Muscle of back (tissue), 11 donors: ENCODE results near the gene TMEM165. TPM values are rescaled to one million over a fixed set of nuclear protein-coding genes. Genes with fewer than 3 reads are reported as not detected.
A peak's percentile ranks its signal among the peaks of the same experiment; 100 is the strongest.

Experiments used
- DNase-seq, 3 donors: peaks; one replicate each; pipeline versions ENCODE4 v3.0.0 to v3.0.0-alpha.2; 2013
- polyA plus RNA-seq, 10 donors: library from polyadenylated mRNA; unstranded; fragments of 120-200 nt; gene quantifications; one replicate each; pipeline ENCODE4 v1.2.1, GENCODE V29; 2013; ENCODE audit not compliant: insufficient read length in 10 of 10

The TMEM165 gene
- polyA plus RNA-seq, 10 donors, result 38.1 to 64.1 (median 45.9) TPM

DNA sequence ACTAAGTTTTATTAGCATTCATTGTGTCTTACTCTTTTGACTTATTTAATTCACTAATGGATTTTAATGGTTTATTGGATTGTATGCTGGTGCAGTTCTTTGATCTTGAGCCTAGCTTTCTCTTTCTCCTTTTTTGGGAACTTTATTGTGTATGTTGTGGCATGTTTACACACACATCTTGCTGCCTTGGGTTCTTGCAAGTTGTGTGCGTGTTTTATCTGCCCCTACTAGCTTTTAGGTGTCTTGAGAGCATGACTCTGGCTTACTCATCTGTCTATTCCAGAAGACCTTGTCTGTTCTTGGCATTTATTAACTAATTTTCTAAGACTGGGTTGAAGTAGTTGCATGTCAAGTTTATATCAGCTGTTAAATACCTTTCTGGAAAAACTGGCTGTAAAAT is 2.7 kb downstream of the TMEM165 start:
- DNase-seq, result no peak

DNA sequence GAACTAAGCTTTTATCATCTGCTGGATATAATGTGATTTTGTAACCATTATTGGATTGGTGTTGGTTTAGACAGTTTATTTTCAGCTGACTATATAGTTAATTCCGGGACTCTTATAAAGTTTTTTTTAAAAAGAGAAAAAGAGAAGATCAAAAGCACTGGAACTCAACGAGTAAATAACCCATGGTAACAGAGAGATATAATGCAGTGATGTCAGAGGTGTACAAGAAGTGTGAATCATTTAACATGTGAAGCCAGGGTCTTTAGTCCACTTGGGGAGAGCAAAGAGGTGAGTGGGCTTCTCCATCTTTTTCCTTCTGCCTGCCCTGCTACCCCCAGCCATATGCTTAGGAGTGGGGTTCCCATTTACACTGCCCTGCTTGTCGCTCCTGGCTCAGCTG is 3.2 kb downstream of the TMEM165 start:
- DNase-seq, result no peak

DNA sequence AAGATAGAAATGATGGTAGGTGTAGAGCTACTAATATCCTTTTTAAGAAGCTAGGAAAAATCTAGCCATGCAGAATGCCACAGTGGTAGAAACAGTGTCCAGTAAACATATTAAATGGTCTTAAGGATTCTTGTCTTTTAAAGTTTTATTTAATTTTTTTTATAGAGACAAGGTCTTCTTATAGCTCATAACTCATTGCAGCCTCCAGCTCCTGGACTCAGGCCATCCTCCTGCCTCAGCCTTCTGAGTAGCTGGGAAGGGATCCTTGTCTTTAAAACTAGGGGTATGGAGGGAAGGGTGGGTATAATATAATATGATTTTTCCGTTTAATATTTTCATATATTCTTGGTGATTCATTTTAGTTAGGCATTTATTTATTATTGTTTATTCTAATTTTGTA is 3.8 kb downstream of the TMEM165 start:
- no peak for DNase-seq

DNA sequence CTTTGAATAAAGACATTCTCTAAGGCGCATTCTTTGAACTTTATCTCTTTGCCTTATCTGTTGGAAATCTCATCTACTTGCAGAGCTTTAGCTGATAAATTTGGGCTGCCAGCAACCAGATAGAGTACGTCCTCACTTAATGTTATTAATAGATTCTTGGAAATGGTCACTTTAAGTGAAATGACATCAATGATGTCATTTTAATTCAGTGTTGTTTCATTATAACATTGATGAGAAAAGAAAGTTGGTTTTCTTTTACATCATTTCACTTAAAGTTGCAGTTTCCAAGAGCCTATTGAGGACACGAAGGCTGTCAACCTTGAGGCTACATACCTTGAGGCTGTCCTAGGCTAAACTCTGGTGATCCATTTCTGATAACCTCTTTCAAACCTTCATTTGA is 9.3 kb downstream of the TMEM165 start:
- no peak for DNase-seq

DNA sequence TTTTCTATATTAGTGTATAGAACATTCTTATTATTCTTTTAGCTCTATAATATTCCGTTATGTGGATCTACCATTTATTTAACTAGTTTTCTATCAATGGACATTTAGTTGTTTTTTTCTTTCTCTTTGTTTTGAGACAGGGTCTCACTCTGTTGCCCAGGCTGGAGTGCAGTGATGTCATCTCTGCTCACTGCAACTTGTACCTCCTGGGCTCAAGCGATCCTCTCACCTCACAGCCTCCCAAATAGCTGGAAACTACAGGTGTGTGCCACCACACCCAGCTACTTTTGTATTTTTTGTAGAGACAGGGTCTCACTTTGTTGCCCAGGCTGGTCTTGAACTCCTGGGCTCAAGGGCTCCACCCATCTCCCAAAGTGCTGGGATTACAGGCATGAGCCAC is 10.8 kb downstream of the TMEM165 start:
- no peak for DNase-seq

DNA sequence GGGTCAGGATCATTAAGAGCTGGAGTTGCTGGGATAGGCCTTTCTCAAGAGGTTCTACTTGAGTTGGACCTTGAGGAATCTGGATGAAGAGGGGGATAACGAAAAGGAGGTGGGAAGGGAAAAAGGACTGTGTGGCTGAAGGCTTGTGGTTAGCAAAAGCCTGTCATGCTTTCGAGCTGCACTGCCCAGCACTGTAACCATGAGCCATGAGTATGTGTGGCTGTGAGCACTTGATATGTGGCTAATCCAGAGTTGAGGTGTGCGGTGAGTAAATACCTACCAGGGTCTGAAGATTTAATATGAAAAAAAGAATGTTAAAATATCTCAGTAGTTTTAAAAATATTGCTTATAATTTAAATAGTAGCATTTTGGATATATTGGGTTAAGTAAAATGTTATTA is 11.4 kb downstream of the TMEM165 start:
- no peak for DNase-seq

DNA sequence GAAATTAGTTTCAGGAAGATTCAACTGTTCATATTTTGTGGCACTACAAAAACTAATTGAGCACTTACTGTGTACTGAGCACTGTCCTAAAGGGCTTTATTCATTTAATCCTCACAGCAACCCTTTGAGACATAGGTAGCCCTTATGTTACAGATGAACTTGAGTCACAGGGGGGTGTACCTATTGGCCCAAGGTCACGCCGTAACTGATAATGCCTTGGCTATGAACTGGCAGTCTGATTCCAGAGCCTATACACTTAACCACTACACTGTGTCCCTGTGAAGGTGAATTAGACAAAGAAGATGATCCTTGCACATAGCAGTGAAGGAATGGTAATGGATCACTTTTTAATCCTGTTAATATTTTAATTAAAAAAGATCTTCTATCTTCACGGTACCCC is 12.0 kb downstream of the TMEM165 start:
- DNase-seq, result no peak

DNA sequence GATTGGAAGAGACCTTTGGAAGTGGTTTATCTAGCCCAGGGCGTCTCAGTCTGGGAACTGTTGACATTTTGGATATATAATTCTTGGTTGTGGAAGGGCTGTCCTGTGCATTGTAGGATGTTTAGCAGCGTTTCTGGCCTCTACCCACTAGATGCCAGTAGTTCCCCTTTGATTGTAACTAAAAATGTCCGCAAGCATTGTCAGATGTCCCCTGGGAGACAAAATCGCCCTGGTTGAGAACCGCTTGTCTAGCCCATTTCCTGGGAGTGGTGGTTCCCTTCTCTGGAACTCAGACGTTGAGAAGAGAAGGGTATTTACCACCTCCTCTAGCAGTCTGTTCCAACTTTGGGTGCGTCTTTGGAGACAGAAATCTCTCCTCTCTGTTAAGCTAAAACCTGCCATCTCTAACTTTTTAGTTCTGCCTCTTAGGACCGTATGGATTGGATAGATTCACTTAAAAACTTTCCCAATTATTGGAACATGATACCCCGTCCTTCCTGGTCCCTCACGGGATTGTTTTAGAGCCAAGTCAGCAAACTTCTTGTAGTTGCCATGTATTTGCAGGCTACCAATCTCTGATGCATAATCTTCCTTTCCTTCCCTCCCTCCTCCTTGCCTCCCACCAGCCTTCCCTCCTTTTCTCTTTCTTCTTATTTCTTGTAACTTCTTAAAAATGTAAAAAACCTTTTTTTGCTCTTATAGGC is 13.9 kb downstream of the TMEM165 start:
- DNase-seq, result peak; percentile 17 to 39 (median 22)

DNA sequence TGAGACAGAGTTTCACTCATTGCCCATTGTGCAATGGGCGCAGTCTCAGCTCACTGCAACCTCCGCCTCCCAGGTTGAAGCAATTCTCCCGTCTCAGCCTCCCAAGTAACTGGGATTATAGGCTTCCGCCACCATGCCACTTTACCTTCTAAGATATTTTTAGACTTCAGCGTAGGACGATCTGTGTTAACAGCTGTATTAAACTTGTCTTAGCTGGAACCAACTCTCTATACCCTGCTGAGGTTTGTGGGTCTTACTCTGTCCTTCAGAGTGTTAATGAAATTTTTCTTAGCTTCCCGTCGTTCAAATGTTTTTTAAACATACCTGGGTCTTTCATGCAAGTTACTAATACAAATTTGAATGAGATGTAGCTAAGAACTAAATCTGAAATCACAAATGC is 14.7 kb downstream of the TMEM165 start:
- DNase-seq, result no peak

DNA sequence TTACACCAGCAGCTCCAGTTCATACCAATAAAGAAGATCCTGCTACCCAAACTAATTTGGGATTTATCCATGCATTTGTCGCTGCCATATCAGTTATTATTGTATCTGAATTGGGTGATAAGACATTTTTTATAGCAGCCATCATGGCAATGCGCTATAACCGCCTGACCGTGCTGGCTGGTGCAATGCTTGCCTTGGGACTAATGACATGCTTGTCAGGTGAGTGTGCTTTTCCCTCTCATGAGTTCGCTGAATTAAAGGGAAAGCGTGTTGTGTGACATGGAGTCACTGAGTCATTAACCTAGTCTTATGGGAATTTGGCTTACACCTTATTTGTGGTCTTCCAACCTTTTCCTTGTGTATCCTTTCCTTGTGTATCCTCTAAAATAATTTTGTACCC is 15.9 kb downstream of the TMEM165 start:
- DNase-seq, result no peak

DNA sequence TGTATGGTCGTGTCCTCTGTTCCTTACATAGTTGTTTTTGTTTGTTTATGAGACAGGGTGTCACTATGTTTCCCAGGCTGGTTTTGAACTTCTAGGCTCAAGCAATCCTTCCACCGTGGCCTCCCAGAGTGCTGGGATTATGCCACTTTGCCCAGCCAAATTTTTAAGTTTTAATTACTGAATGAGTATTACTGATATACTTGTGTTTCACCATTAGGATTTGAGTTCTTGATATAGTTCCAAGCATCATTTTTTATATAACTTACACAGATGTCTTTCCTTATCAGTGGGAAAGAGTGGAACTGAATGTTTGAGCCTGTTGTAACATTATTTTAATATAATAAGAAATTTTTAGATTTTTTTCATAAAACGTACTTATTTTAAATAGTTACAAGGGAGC is 20.4 kb downstream of the TMEM165 start:
- DNase-seq, result no peak

DNA sequence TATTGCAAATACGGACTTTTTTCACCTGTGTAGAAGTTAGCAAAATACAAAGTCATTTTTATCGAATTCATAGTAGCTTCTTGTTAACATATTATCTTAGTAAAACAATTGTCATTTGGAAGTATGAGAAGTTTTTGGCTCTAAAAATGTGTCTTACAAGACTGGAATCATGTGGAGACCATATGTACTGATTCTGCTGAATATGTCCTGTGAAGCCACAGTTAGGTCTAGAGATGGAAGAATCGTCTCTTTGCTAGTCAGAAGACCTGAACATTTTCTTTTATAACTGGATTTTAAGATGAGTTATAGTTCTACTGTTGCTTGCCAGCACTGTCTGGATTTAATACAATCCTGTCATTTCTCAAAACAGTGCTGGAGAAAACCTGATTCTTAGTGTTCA is 29.0 kb downstream of the TMEM165 start:
- DNase-seq, result peak in 1 of 3 donors; percentile 12

DNA sequence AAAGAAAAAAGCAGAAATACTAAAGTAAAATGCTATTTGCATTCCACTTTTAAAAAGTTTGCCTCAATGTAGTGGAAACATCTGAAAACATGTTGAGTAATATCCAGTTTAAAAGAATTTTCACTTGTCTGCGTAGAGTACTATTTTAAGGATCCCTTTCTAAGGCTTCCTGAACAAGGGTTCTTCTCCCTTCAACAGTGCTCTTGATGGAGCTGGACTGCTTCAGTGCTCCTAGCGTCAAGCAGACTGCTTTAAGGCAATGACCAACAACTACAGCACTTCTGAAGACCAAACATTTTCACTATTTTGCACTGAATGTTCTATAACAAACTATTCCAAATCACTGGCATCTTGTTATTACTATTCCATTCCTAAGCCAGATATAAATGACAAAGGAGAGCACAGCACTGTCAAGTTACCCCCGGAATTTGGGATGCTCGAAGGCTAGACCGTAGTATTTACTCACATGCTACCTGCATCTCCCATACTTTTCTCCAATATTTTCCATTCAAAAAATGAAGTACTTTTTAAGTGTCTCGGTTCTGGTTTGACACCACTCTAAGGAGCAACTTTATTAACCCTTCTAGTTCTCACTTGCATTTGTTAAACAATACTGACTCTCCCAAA is 36.1 kb downstream of the TMEM165 start:
- DNase-seq, result no peak

DNA sequence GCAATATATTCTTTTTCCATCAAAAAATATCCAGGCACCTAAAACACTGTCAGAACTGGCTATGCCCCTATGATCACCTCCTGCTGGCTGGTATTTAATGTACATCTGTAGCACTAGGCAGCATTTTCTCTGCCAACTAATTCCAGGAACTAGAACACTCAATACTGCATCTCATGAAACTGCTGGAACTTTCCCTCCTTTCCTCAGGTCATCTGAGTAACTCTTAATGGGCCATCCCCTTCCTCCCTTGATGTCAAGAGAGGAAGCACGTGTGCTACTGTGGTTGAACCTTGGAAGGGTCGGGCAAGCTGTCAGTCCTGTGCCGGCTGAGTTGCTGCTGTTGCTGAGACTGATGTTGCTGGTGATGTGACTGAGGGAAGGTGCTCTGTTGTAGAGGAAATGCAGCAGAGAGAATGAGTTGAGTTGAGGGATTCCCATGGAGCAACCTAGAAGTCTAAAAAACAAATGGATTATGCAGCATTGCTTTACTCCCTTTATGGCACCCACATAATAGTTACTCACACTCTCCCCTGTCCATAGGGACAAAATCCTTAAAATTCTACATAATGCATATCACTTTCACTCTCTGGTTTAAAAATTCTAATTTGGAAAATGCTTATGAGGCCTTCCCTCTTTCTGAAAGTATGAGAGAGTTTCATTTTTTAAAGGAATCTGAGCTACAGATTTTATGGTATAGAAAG is 39.5 kb downstream of the TMEM165 start:
- peak in 1 of 3 donors; percentile 7 for DNase-seq

DNA sequence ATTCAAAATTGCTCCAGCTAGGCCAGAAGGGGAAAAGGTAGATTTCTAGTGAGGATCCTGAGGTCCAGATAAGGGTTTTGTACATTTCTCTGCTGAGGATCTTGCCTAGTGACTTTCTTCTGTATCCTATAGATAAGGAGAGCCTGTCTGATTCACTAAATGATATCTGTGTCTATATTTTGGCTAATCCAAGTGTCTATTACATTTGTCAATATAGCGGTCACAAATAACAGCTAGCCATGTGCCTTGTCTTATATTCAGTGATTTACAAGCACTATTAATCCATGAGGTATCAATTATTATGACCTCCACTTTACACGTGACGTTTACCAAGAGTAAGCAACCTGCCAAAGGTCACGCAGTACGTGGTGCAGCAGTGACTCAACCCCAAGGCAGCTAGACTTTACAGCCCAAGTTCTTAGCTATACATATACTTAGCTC is 41.6 kb downstream of the TMEM165 start:
- no peak for DNase-seq

DNA sequence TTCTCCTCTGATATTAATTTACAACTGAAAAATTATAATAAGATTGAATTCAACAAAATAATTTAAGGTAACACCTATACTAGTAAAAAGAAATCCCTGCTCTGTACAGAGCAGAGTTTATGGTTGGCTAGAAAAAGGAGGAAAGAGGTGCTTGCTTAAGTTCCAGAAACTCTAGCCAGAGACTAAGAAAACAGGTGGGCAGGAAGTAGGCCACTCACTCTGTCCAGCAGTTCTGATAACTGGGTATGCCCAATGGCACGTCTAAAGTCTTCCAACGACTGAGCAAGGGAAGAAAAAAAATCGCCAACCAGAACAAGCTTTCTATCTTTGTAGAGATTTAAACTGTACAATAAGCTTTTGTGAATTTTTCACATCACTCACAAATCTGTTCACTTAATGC is 42.1 kb downstream of the TMEM165 start:
- no peak for DNase-seq

DNA sequence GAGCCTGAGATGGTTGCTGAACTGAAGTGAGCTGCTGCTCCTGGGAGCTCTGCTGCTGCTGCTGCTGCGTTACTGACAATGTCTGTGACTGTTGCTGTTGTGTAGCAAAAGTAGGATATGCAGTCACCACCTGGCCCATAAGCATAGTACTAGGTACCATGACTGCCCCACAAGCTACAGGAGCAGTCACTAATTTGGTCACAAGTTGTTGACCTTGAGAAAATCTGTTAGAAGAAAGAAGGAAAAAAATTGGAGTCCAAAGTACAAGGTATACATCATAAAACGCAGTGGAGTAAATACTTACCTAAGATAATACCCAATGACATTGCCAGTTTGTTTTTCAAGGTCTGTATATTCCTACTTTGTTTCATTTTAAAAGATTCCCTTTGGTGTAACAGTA is 42.6 kb downstream of the TMEM165 start:
- no peak for DNase-seq

DNA sequence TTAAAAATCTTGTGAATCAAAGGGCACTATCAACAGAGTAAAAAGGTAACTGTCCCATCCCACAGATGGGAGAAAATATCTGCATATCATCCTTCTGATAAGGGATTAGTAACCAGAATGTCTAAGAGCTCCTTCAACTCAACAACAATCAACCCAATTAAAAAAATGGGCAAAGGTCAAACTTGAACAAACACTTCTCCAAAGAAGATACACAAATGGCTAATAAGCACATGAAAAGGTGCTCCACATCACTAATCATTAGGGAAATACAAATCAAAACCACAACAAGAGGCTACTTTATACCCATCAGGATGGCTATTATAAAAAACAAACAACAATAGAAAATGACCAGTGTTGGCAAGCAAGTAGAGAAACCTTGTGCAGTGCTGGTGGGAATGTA is 43.3 kb downstream of the TMEM165 start:
- DNase-seq, result no peak

DNA sequence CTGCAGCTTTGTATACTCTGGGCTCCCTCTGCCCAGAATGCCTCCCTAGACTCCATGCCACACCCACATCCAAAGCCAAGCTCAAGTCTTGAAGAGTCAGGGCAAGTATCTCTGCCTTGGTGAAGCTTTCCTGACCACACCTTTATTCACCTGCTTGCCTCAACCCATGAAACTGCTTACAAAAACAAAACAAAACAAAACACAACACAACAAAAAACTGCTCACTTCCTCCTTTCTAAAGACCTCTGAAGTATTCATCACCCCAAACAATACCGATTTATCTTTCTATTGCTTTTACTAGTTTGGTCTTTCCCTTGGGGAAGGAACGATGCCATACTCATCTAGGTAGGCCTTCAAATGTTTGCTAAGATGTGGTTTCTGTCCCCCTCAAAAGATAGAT is 45.0 kb downstream of the TMEM165 start:
- DNase-seq, result no peak

DNA sequence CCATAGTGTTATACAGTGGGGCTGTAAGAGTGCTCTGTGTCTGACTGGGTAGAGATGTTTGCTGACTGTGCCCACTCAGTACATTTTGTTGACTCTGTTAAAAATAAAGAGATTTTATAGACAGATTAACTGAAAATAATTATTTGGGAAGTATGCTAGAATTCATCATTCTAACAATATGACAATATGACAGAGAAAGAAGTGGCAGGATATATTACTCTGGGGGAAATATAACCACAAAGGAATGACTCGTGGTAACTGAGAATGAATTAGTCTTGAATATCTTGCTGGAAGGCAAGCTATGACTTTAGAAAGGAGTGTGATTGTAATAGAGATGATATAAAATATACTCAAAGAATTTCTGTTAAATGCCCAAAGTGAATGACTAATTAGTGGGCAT is 46.8 kb downstream of the TMEM165 start:
- no peak for DNase-seq

DNA sequence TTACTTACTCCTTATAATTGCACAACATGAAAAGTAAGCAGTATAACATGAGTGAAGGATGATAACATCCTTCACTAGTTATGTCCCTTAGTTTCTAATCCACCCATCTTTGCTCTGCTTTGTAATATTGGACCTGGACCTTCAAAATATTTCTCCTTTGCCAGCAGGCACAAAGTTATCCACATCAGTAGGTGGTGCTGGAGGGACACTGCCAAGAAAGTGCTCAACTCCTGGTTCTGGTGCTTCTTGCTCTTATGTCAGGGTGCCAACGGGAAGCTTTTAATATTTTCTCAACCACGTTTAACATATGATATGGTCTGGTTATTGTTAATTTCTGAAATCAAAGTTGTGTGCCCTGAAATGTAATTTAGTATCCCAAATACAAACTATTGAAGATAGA is 49.1 kb downstream of the TMEM165 start:
- DNase-seq, result no peak

DNA sequence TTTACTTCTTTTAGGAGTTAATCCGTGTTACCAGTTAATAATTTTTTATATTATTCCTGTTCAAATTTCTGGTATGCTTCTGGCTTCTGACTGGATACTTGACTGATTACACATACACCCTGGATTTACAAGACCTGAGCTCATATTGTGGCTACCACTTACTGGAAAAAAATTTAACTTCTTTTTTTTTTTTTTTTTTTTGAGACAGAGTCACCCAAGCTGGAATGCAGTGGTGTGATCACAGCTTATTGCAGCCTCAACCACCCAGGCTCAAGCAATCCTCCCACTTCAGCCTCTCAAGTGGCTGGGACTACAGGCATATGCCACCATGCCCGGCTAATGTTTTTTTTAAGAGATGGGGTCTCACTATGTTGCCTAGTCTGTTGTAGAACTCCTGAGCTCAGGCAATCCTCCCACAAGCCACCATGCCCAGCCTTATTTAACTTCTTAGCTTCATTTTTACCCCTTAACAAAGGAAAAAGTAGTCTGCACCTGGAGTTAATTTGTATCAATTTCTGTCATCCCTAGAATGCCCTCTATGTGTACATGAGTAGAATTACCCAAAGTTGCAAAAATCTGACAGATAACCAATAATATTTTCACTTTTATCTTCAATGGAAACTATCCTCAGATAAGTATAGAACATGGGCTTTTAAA is 50.3 kb downstream of the TMEM165 start:
- peak in 1 of 3 donors; percentile 53 for DNase-seq

DNA sequence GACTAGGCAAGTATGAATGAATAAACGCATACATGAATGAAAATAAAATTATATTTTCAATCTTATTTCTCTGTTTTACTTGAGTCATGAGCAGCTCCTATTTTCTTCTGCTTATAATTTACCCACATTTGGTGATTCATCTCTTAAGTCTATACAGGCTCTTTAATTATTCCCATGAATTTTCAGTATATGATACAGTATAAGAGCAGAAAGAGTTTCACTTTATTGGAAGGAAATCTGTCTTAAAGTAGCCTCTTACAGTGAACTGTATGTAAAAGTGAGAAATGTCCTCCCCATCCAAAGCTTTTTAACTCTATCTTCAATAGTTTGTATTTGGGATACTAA is 50.8 kb downstream of the TMEM165 start:
- no peak for DNase-seq
